ENCODE data around the gene SPTBN4.
"Not testable (repeated sequence)": the region's sequence is repeated elsewhere in the genome, so short reads cannot be mapped to it uniquely, and the experiment has no call there.

SPTBN4 gene

DNA sequence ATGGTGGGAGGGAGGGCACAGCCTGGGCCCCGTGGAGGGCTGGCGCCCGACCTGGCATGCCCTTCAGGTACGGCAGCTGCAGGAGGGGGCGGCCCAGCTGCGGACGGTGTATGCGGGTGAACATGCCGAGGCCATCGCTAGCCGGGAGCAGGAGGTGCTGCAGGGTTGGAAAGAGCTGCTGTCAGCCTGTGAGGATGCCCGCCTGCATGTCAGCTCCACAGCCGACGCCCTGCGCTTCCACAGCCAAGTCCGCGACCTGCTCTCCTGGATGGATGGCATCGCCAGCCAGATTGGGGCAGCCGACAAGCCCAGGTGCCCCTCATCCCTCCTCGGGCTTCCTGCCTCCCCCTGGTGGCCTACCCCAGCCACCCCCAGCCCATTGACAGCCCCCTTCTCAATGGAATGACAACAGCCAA, 93.3 kb downstream of the SPTBN4 start:
- Histone ChIP-seq H3K27me3 (ENCODE audit: control insufficient read depth, insufficient read depth, low read length) (no peaks in the 10 kb centered on the region), H3K4me2 (ENCODE audit: low read length) (no peak overlapping the region)

DNA sequence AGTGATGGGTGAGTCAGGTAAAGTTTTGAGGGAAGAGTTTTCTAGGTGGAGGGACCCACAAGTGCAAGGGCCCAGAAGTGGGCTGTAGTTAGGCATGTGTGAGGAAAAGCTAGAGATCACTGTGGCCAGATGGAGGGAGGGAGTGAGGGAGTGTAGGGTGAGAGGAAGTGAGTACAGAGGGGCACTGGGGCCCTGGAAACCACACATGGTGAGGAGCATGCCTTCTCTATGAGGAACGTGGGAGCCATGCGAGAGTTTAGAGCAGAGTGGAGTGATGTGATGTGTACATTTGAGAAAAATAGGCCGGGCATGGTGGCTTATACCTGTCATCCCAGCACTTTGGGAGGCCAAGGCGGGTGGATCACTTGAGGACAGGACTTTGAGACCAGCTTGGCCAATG, 95.1 kb downstream of the SPTBN4 start:
- no peaks in the 10 kb centered on the region for H3K4me1 ChIP-seq
- H3K4me3 ChIP-seq (ENCODE audit: low read depth, low read length) = no peak overlapping the region
- no peak overlapping the region for H3K4me2 ChIP-seq (ENCODE audit: low read length)
- TF ChIP-seq, protein P1, sequence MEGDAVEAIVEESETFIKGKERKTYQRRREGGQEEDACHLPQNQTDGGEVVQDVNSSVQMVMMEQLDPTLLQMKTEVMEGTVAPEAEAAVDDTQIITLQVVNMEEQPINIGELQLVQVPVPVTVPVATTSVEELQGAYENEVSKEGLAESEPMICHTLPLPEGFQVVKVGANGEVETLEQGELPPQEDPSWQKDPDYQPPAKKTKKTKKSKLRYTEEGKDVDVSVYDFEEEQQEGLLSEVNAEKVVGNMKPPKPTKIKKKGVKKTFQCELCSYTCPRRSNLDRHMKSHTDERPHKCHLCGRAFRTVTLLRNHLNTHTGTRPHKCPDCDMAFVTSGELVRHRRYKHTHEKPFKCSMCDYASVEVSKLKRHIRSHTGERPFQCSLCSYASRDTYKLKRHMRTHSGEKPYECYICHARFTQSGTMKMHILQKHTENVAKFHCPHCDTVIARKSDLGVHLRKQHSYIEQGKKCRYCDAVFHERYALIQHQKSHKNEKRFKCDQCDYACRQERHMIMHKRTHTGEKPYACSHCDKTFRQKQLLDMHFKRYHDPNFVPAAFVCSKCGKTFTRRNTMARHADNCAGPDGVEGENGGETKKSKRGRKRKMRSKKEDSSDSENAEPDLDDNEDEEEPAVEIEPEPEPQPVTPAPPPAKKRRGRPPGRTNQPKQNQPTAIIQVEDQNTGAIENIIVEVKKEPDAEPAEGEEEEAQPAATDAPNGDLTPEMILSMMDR (IDR thresholded peaks at IDR 0.05) = no peak
- no peak overlapping the region for H2AFZ ChIP-seq
- H3K9ac ChIP-seq = no peak overlapping the region
- H3K36me3 ChIP-seq (ENCODE audit: control insufficient read depth, insufficient read depth, low read length) = no peaks in the 10 kb centered on the region
- no peak overlapping the region for H3K27ac ChIP-seq
- no peaks in the 10 kb centered on the region for H3K79me2 ChIP-seq
- H3K27me3 ChIP-seq (ENCODE audit: control insufficient read depth, insufficient read depth, low read length) = no peaks in the 10 kb centered on the region
- H3K9me3 ChIP-seq (ENCODE audit: control insufficient read depth, low read length) = no peaks in the 10 kb centered on the region

More for the DNA sequence above, 93.3 kb downstream of the SPTBN4 start:
- Histone ChIP-seq H3K27ac (no peak overlapping the region), H3K4me1 (no peaks in the 10 kb centered on the region), H3K9me3 (ENCODE audit: control insufficient read depth, low read length) (no peaks in the 10 kb centered on the region), H2AFZ (no peak overlapping the region), H3K9ac (no peak overlapping the region), H3K79me2 (no peaks in the 10 kb centered on the region), H3K4me3 (ENCODE audit: low read depth, low read length) (no peak overlapping the region), H3K36me3 (ENCODE audit: control insufficient read depth, insufficient read depth, low read length) (no peaks in the 10 kb centered on the region)
- TF ChIP-seq, protein P1 (IDR thresholded peaks at IDR 0.05) = no peak

DNA sequence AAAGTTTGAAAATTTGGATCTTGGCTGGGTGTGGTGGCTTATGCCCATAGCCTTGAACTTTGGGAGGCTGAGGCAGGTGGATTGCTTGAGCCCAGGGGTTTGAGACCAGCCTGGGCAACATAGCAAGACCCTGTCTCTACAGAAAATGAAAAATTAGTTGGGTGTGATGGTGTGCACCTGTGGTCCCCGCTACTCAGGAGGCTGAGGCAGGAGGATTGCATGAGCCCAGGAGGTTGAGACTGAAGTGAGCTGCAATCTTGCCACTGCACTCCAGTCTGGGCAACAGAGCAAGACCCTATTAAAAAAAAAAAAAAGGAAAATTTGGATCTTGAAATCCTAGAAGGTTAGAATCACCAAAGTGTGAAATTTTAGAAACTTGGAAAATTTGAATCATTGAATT, 97.7 kb downstream of the SPTBN4 start:
- not testable (repeated sequence) for H3K27me3 ChIP-seq (ENCODE audit: control insufficient read depth, insufficient read depth, low read length); H3K27ac ChIP-seq; H3K4me3 ChIP-seq (ENCODE audit: low read depth, low read length); H3K4me2 ChIP-seq (ENCODE audit: low read length); H3K36me3 ChIP-seq (ENCODE audit: control insufficient read depth, insufficient read depth, low read length); H3K79me2 ChIP-seq; H3K9ac ChIP-seq; H3K4me1 ChIP-seq; H3K9me3 ChIP-seq (ENCODE audit: control insufficient read depth, low read length); H2AFZ ChIP-seq

DNA sequence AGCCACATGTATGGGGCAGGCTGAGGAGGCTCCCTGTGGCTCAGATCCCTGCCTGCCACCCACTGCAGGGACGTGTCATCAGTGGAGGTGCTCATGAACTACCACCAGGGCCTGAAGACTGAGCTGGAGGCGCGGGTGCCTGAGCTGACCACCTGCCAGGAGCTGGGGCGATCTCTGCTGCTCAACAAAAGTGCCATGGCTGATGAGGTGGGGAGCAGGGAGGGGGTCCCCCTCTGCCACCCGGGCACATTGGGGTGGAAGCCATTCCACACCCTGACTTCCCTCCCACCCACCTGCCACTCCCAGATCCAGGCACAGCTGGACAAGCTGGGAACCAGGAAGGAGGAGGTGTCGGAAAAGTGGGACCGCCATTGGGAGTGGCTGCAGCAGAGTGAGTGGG, 98.6 kb downstream of the SPTBN4 start:
- H2AFZ ChIP-seq = no peak overlapping the region
- H3K9me3 ChIP-seq (ENCODE audit: control insufficient read depth, low read length) = no peaks in the 10 kb centered on the region
- no peaks in the 10 kb centered on the region for H3K36me3 ChIP-seq (ENCODE audit: control insufficient read depth, insufficient read depth, low read length)
- no peak overlapping the region for H3K9ac ChIP-seq
- no peak overlapping the region for H3K4me3 ChIP-seq (ENCODE audit: low read depth, low read length)
- peaks cover 3% of the 10 kb centered on the region for H3K4me1 ChIP-seq
- no peak overlapping the region for H3K27ac ChIP-seq
- no peak overlapping the region for H3K4me2 ChIP-seq (ENCODE audit: low read length)
- TF ChIP-seq, protein P1 (IDR thresholded peaks at IDR 0.05) = no peak
- no peaks in the 10 kb centered on the region for H3K79me2 ChIP-seq
- H3K27me3 ChIP-seq (ENCODE audit: control insufficient read depth, insufficient read depth, low read length) = no peaks in the 10 kb centered on the region

DNA sequence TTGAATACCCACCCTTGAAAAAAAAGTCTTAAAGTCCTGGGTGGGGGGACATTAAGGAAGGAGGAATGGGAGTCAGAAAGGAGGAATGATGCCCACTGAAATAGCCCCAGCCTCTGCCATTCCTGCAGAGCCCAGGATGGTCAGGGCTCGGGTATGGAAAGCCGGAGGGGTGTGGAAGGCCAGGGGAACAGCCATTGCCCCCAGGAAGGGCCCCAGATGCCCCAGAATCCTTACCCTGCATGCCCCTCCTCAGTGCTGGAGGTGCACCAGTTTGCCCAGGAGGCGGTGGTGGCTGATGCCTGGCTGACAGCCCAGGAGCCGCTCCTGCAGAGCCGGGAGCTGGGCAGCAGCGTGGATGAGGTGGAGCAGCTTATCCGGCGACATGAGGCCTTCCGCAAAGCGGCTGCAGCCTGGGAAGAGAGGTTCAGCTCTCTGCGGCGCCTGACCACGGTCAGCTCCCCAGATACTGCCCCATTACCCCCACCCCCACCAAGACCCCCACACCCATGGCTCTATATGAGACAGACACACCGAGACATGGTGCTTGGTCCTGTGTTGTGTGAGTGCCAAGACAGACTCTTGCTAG, 99.2 kb downstream of the SPTBN4 start:
- no peak overlapping the region for H2AFZ ChIP-seq
- no peaks in the 10 kb centered on the region for H3K36me3 ChIP-seq (ENCODE audit: control insufficient read depth, insufficient read depth, low read length)
- H3K9me3 ChIP-seq (ENCODE audit: control insufficient read depth, low read length) = no peaks in the 10 kb centered on the region
- no peaks in the 10 kb centered on the region for H3K79me2 ChIP-seq
- TF ChIP-seq, protein P1 (IDR thresholded peaks at IDR 0.05) = no peak
- peaks cover 3% of the 10 kb centered on the region for H3K4me1 ChIP-seq
- no peak overlapping the region for H3K9ac ChIP-seq
- no peak overlapping the region for H3K4me2 ChIP-seq (ENCODE audit: low read length)
- H3K27ac ChIP-seq = no peak overlapping the region
- no peak overlapping the region for H3K4me3 ChIP-seq (ENCODE audit: low read depth, low read length)
- no peaks in the 10 kb centered on the region for H3K27me3 ChIP-seq (ENCODE audit: control insufficient read depth, insufficient read depth, low read length)

All from parathyroid adenoma (tissue), 2 donors.